C4-2B (cell line): ENCODE measurements around the gene MAFG.
A peak's percentile ranks its signal among the peaks of the same experiment; 100 is the strongest.

Experiments used
- H3K27ac ChIP-seq: fragments of 450-650 bp; 2 replicates; pipeline ENCODE4 v1.5.1; 2017
- ZFX ChIP-seq: fragments of 450-650 bp; IDR thresholded peaks from 2 replicates; pipeline ENCODE4 v1.6.1; 2017
- TF ChIP-seq, protein P1 (sequence below): fragments of 450-650 bp; conservative IDR thresholded peaks from 2 replicates; pipeline ENCODE4 v1.5.1; 2017; ENCODE audit warnings: mild to moderate bottlenecking

The MAFG gene

DNA sequence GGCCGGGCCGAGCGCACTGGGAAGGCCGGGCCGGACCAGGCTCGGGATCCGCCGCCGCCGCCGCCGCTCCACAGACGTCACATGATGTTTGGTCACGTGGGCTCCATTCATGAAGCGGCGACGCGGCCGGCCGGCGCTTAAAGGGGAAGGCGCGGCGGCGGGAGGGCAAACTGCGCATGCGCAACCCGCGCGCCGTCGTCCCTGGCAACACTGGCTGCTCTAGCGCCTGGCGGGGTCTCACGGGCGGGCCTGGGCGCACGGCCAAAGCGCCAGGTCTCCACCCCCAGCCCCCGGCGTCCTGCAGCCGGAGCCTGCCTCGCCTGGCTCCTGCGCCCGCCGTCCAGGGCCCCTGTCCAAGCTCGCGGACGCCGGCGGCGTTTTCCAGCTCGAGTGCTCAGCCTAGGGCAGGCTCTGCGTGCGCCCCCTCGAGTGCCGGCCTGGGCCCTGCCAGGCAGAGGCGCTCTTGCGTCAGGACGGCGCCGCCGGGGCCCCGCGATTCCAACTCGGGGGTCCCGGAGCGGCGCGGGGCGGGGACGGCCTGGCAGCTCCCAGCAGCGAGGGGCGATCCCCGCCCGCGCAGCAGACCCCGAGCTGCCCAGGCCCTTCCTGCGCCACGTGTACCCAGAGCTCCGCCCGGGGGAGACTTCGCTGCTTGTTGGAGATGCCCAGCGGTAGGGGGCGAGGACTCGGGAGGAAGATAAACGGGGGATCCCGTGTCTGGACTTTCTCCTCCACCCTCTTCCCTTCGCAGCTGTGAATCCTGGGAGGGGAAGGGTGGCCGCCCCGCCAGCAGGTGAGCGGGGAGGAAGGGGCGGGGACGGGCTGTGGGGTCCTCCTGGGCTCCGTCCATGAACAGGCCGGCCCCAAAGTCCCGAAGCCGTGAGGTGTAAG is at the start of gene MAFG:
MAFG (minus strand) TSS at position 83 of the 891 bp plus-strand sequence. CDS start 4,550 bp downstream, outside the sequence.
- H3K27ac ChIP-seq = peak within 1 kb of the TSS; percentile 87
- TF ChIP-seq, protein P1, sequence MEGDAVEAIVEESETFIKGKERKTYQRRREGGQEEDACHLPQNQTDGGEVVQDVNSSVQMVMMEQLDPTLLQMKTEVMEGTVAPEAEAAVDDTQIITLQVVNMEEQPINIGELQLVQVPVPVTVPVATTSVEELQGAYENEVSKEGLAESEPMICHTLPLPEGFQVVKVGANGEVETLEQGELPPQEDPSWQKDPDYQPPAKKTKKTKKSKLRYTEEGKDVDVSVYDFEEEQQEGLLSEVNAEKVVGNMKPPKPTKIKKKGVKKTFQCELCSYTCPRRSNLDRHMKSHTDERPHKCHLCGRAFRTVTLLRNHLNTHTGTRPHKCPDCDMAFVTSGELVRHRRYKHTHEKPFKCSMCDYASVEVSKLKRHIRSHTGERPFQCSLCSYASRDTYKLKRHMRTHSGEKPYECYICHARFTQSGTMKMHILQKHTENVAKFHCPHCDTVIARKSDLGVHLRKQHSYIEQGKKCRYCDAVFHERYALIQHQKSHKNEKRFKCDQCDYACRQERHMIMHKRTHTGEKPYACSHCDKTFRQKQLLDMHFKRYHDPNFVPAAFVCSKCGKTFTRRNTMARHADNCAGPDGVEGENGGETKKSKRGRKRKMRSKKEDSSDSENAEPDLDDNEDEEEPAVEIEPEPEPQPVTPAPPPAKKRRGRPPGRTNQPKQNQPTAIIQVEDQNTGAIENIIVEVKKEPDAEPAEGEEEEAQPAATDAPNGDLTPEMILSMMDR = no peak; the same call in 1 of the 2 replicates
- TF ChIP-seq ZFX = peak; percentile 36; the same call in 1 of the 2 replicates

DNA sequence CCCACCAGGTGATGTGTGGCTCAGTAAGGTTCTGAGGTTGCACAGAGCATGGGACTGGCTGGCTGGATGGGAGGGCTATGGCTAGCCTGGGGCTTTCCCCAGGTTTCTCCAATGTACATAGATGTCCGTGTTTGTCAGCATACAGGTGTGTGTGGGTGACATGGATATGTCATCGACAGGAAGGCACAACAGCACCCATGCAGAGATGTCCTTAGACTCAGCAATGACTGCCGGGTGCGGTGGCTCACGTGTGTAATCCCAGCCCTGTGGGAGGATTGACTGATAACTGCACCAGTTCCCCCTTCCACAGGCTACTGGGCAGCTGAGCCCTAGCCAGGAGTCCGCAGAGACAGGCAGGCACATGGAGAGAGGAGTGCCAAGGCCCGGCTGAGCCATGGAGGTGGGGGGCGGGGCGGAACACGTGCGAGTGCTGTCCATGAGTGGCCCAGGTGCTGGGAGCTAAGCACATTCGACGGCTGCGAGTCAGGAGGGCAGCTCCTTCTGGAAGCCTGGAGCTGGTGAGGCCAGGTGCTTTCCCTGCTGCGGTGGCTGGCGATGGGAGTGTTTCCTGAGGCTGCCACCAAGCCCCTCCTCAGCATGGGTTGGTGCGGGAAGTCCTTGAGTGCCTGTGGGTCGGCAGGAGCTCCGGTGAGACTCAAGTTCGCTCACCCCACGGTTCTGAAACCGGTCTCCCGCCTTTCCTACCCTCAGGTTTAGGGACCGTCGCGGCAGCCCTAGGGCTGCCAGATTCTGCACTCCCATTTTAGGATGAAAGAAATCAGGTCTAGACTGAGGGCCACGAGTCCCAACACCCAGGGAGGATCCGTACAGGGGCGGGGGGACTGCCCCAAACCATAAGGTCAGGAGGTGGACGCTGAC is 49.0 kb upstream of the MAFG start:
- H3K27ac ChIP-seq = peak overlapping the region; percentile 98
- TF ChIP-seq, protein P1 = no peak
- no peak; the same call in 1 of the 2 replicates for TF ChIP-seq ZFX

- TF ChIP-seq ZFX = no peak
- TF ChIP-seq, protein P1 = no peak
- no peak overlapping the region for H3K27ac ChIP-seq
Measured at GRCh38 chr17:81973432-81973831, 45.9 kb upstream of the MAFG start.

- TF ChIP-seq, protein P1 = no peak
- TF ChIP-seq ZFX = no peak
- H3K27ac ChIP-seq = no peak overlapping the region
Measured at GRCh38 chr17:81968850-81969812, 41.6 kb upstream of the MAFG start.

DNA sequence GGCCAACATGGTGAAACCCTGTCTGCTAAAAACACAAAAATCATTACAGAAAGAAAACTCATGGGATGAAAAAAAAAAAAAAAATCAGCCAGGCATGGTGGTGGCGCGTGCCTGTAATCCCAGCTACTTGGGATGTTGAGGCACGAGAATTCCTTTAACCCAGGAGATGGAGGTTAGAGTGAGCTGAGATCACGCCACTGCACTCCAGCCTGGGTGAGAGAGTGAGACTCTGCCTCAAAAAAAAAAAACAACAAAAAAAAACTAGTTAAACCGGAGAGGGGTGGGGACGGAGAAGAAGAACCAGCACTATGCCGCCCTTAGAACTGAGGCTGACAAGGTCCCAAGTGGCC is 40.8 kb upstream of the MAFG start:
- no peak overlapping the region for H3K27ac ChIP-seq
- no peak for TF ChIP-seq ZFX
- TF ChIP-seq, protein P1 = no peak

GRCh38 chr17:81967533-81968395 is 40.2 kb upstream of the MAFG start:
- TF ChIP-seq ZFX = no peak
- TF ChIP-seq, protein P1 = no peak
- H3K27ac ChIP-seq = no peak overlapping the region
